ENCODE results near the gene AURKAIP1. TPM values are rescaled to one million over a fixed set of nuclear protein-coding genes. Genes with fewer than 3 reads are reported as not detected.

The AURKAIP1 gene
- total and polyA plus RNA-seq, 12 donors = 44.2 to 317 (median 161) TPM

DNA sequence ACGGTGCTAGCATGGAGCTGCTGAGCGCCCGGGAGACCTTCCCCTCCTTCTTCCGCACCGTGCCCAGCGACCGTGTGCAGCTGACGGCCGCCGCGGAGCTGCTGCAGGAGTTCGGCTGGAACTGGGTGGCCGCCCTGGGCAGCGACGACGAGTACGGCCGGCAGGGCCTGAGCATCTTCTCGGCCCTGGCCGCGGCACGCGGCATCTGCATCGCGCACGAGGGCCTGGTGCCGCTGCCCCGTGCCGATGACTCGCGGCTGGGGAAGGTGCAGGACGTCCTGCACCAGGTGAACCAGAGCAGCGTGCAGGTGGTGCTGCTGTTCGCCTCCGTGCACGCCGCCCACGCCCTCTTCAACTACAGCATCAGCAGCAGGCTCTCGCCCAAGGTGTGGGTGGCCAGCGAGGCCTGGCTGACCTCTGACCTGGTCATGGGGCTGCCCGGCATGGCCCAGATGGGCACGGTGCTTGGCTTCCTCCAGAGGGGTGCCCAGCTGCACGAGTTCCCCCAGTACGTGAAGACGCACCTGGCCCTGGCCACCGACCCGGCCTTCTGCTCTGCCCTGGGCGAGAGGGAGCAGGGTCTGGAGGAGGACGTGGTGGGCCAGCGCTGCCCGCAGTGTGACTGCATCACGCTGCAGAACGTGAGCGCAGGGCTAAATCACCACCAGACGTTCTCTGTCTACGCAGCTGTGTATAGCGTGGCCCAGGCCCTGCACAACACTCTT, 42.8 kb downstream of the AURKAIP1 start:
- intact Hi-C loops (cut with DNase I) = no loop called here
- TF ChIP-seq POLR2A (IDR thresholded peaks at IDR 0.05) = no peak
- TF ChIP-seq, protein P1, sequence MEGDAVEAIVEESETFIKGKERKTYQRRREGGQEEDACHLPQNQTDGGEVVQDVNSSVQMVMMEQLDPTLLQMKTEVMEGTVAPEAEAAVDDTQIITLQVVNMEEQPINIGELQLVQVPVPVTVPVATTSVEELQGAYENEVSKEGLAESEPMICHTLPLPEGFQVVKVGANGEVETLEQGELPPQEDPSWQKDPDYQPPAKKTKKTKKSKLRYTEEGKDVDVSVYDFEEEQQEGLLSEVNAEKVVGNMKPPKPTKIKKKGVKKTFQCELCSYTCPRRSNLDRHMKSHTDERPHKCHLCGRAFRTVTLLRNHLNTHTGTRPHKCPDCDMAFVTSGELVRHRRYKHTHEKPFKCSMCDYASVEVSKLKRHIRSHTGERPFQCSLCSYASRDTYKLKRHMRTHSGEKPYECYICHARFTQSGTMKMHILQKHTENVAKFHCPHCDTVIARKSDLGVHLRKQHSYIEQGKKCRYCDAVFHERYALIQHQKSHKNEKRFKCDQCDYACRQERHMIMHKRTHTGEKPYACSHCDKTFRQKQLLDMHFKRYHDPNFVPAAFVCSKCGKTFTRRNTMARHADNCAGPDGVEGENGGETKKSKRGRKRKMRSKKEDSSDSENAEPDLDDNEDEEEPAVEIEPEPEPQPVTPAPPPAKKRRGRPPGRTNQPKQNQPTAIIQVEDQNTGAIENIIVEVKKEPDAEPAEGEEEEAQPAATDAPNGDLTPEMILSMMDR (IDR thresholded peaks at IDR 0.05) = no peak
- no peak overlapping the region for H3K27ac ChIP-seq
- DNase-seq = no peak
- no peaks in the 10 kb centered on the region for H3K9me3 ChIP-seq (replicated peaks in 1 of 3)
- WGBS, 4 donors = 79 to 93% (median 81%) methylated on average over 16 to 57 of the region's 57 CpGs
- H3K4me1 ChIP-seq (replicated peaks in 1 of 2) = peaks cover 0 to 12% of the 10 kb centered on the region in 2 donors
- no peak overlapping the region for H3K4me3 ChIP-seq
- H3K27me3 ChIP-seq = no peaks in the 10 kb centered on the region
- peaks cover 0 to 14% of the 10 kb centered on the region in 2 donors for H3K36me3 ChIP-seq (replicated peaks in 1 of 2)

DNA sequence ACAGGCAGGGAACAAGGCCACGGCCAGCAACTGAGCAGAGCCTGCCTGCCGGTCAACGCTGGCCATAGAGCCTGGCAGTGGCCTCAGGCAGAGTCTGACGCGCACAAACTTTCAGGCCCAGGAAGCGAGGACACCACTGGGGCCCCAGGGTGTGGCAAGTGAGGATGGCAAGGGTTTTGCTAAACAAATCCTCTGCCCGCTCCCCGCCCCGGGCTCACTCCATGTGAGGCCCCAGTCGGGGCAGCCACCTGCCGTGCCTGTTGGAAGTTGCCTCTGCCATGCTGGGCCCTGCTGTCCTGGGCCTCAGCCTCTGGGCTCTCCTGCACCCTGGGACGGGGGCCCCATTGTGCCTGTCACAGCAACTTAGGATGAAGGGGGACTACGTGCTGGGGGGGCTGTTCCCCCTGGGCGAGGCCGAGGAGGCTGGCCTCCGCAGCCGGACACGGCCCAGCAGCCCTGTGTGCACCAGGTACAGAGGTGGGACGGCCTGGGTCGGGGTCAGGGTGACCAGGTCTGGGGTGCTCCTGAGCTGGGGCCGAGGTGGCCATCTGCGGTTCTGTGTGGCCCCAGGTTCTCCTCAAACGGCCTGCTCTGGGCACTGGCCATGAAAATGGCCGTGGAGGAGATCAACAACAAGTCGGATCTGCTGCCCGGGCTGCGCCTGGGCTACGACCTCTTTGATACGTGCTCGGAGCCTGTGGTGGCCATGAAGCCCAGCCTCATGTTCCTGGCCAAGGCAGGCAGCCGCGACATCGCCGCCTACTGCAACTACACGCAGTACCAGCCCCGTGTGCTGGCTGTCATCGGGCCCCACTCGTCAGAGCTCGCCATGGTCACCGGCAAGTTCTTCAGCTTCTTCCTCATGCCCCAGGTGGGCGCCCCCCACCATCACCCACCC, 43.7 kb downstream of the AURKAIP1 start, which contains the start of gene TAS1R3:
Gene TAS1R3, plus strand, starts transcription at position 213 of the 898 bp plus-strand sequence. Its CDS starts 66 bp downstream, at position 279.
- peak in 3 of 7 donors; percentile 49 to 67 (median 61) for DNase-seq
- TF ChIP-seq, protein P1 (IDR thresholded peaks at IDR 0.05) = no peak
- TF ChIP-seq POLR2A (IDR thresholded peaks at IDR 0.05) = no peak
- WGBS, 4 donors = 52 to 71% (median 55%) methylated on average over 11 to 41 of the region's 41 CpGs
- Histone ChIP-seq H3K36me3 (replicated peaks in 1 of 2) (peaks cover 0 to 19% of the 10 kb centered on the region in 2 donors), H3K27me3 (no peaks in the 10 kb centered on the region), H3K9me3 (replicated peaks in 1 of 3) (no peaks in the 10 kb centered on the region), H3K4me3 (no peak within 1 kb of the TSS), H3K27ac (no peak within 1 kb of the TSS), H3K4me1 (replicated peaks in 1 of 2) (peaks cover 0 to 14% of the 10 kb centered on the region in 2 donors)
- intact Hi-C loops (cut with DNase I) = no loop called here

DNA sequence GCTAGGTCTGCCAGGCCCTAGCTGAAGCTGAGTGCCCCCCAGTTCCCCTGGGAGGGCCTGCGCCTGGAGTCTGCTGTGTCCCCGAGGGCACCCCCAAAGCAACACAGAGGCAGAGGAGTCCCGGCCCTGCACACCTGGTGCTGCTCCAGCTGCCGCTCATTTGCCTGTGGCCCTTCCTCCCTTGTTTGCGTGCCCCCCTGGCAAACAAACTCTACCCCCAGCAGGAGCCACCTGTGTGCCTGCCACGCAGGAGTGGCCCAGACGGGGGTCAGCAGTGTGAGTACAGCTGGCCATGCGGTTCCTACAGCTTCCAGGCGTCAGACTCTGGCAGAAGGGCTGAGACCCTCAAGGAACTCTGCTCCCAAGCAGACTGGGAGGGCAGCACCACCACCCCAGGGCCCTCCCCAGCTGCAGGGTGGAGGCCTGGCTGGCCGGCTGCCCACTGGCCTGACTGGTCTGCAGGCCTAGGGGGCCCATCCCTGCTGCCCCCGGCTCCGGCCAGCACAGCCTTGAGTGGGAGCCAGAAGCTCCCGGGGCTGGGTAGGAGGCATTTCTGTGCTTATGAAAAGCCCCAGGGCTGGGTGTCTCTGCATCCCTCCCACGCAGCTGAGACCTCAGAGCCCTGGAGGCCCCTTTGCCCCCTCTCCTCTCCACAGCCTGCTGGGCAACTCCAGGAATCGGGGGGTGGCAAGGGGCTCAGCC, 44.5 kb downstream of the AURKAIP1 start:
- WGBS, 4 donors = 53 to 82% (median 67%) methylated on average over 4 to 15 of the region's 15 CpGs
- no peak overlapping the region for H3K27ac ChIP-seq
- H3K27me3 ChIP-seq = no peaks in the 10 kb centered on the region
- DNase-seq = no peak
- intact Hi-C loops (cut with DNase I) = no loop called here
- TF ChIP-seq, protein P1 (IDR thresholded peaks at IDR 0.05) = no peak
- no peak for TF ChIP-seq POLR2A (IDR thresholded peaks at IDR 0.05)
- H3K9me3 ChIP-seq (replicated peaks in 1 of 3) = no peaks in the 10 kb centered on the region
- peaks cover 4 to 22% of the 10 kb centered on the region in 2 donors for H3K4me1 ChIP-seq (replicated peaks in 1 of 2)
- H3K4me3 ChIP-seq = no peak overlapping the region
- H3K36me3 ChIP-seq (replicated peaks in 1 of 2) = peaks cover 0 to 19% of the 10 kb centered on the region in 2 donors
